PC-9 (cell line): ENCODE results near the gene RNF4.

Source experiments
- EZH2 ChIP-seq: fragments of 200-600 bp; sonication (generic); IDR thresholded peaks from 2 replicates; pipeline ENCODE4 v1.8.0; 2017; ENCODE audit warnings: antibody characterized with exemption, low read depth
- TF ChIP-seq, protein P1 (sequence below): fragments of 200-600 bp; sonication (generic); conservative IDR thresholded peaks from 2 replicates; pipeline ENCODE4 v1.6.1; 2017; ENCODE audit warnings: mixed run types, antibody characterized with exemption, mild to moderate bottlenecking, moderate library complexity

DNA sequence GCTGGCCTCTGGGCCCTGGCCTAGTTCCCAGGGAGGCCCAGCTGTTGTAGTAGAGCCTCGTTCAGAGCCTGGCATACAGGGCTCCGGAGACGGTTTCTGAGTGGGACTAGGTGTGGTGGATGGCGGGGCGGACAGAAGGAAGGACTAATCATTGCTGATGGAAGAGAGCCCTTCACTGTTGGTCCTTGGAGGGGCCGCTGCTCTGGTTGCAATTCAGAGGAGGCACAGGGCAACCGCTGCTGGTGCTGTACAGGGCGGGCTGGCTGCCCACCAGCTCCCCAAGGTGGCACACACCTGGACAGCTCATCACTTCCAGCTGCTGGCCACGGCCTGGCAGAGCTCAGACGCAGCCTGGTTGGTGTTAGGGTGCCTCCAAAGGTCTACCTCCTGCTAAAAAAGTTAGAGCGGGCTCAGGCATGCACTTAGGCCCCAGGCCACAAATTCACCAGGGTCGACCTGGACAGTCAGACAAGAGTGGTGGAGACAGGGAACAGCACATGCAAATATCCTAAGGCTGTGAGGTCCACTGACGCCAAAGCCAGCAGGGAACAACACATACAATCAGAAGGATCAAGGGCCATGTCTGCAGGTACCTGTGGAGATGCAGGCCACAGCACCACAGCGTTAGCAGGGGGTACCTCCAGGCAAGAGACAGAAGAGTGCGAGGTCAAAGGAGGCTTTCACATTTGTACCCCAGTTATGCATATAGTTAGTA lies 7.5 kb upstream of the RNF4 start:
- TF ChIP-seq, protein P1, sequence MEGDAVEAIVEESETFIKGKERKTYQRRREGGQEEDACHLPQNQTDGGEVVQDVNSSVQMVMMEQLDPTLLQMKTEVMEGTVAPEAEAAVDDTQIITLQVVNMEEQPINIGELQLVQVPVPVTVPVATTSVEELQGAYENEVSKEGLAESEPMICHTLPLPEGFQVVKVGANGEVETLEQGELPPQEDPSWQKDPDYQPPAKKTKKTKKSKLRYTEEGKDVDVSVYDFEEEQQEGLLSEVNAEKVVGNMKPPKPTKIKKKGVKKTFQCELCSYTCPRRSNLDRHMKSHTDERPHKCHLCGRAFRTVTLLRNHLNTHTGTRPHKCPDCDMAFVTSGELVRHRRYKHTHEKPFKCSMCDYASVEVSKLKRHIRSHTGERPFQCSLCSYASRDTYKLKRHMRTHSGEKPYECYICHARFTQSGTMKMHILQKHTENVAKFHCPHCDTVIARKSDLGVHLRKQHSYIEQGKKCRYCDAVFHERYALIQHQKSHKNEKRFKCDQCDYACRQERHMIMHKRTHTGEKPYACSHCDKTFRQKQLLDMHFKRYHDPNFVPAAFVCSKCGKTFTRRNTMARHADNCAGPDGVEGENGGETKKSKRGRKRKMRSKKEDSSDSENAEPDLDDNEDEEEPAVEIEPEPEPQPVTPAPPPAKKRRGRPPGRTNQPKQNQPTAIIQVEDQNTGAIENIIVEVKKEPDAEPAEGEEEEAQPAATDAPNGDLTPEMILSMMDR = no peak
- no peak for TF ChIP-seq EZH2
